Left ventricle myocardium superior (tissue), 1 donor: Measurements from ENCODE around the gene KCNQ4. TPM values are rescaled to one million over a fixed set of nuclear protein-coding genes. Genes with fewer than 3 reads are reported as not detected.

Experiments used
- ATAC-seq: fragments of 200-7000 bp; cut with Tn5 transposase; one replicate; pipeline ENCODE4 v1.9.1; 2020; ENCODE audit warnings: mild to moderate bottlenecking, moderate library complexity
- DNase-seq: peaks from one replicate; pipeline ENCODE4 v3.0.0-alpha.2; 2020
- intact Hi-C: fragments of 100-400 bp; cut with micrococcal nuclease; formaldehyde crosslinking; loops from one replicate; pipeline ENCODE4 v1.11.0; 2022
- long read RNA-seq: library from polyadenylated mRNA; unstranded; transcript quantifications from one replicate; pipeline ENCODE4 v2.0.0, GENCODE V29; 2021
- total RNA-seq: library from RNA; stranded (reverse); fragmentation: NEBNext Ultra II Directional; extraction: Animal tissue kit (Norgen Biotek cat#: 25700); gene quantifications from one replicate; pipeline ENCODE4 v1.2.1, GENCODE V29; 2021
- donor health status: DM: no; HTN: yes; CAD: no; lungs with severe emphysema.

Gene KCNQ4
- total RNA-seq = 1.9 TPM
- long read RNA-seq, partial matches to known transcripts = 1 of 1 reads
- long read RNA-seq, other reads (novel, unspliced or antisense) = 0 of 1 reads

GRCh38 chr1:40783001-40783905 is at the start of gene KCNQ4:
Gene KCNQ4, plus strand, starts transcription at chr1:40783787. Its CDS starts 307 bp downstream, at chr1:40784094.
- peak; percentile 79 for ATAC-seq
- DNase-seq = peak; percentile 78
- intact Hi-C loops = no loop called here

- intact Hi-C loops = no loop called here
- DNase-seq = no peak
- ATAC-seq = no peak
Observed at GRCh38 chr1:40734882-40735628, 48.5 kb upstream of the KCNQ4 start.

- intact Hi-C loops = no loop called here
- ATAC-seq (peak; percentile 73), DNase-seq (no peak)
Observed at GRCh38 chr1:40736085-40736531, 47.5 kb upstream of the KCNQ4 start.

- intact Hi-C loops = no loop called here
- ATAC-seq (no peak), DNase-seq (no peak)
Observed at GRCh38 chr1:40738831-40739230, 44.8 kb upstream of the KCNQ4 start.

GRCh38 chr1:40739455-40740008 is 44.1 kb upstream of the KCNQ4 start:
- intact Hi-C loops = no loop called here
- DNase-seq = no peak
- no peak for ATAC-seq

GRCh38 chr1:40740039-40740996 is 43.3 kb upstream of the KCNQ4 start:
- intact Hi-C loops = no loop called here
- no peak for ATAC-seq
- no peak for DNase-seq

- intact Hi-C loops = no loop called here
- DNase-seq (no peak), ATAC-seq (no peak)
Observed at GRCh38 chr1:40740997-40741736, 42.4 kb upstream of the KCNQ4 start.

- intact Hi-C loops = no loop called here
- ATAC-seq (peak; percentile 63), DNase-seq (no peak)
Observed at GRCh38 chr1:40742363-40743061, 41.1 kb upstream of the KCNQ4 start.

GRCh38 chr1:40743452-40743851 is 40.1 kb upstream of the KCNQ4 start:
- DNase-seq = no peak
- ATAC-seq = no peak
- intact Hi-C loops = no loop called here

GRCh38 chr1:40743860-40744259 is 39.7 kb upstream of the KCNQ4 start:
- intact Hi-C loops = no loop called here
- ATAC-seq = peak; percentile 32
- no peak for DNase-seq

GRCh38 chr1:40745176-40745575 is 38.4 kb upstream of the KCNQ4 start:
- no peak for ATAC-seq
- DNase-seq = no peak
- intact Hi-C loops = no loop called here

- DNase-seq (no peak), ATAC-seq (no peak)
- intact Hi-C loops = no loop called here
Observed at GRCh38 chr1:40746344-40747090, 37.1 kb upstream of the KCNQ4 start.

GRCh38 chr1:40748841-40749718 is 34.5 kb upstream of the KCNQ4 start:
- ATAC-seq (no peak), DNase-seq (no peak)
- intact Hi-C loops = no loop called here

- no peak for ATAC-seq
- intact Hi-C loops = no loop called here
Observed at GRCh38 chr1:40749817-40750216, 33.8 kb upstream of the KCNQ4 start.

GRCh38 chr1:40750451-40750908 is 33.1 kb upstream of the KCNQ4 start:
- no peak for ATAC-seq
- no peak for DNase-seq
- intact Hi-C loops = no loop called here

More at GRCh38 chr1:40749817-40750216, 33.8 kb upstream of the KCNQ4 start:
- no peak for DNase-seq

- no peak for DNase-seq
- no peak for ATAC-seq
Observed at GRCh38 chr1:40751802-40752201, 31.8 kb upstream of the KCNQ4 start.

More at GRCh38 chr1:40751802-40752201, 31.8 kb upstream of the KCNQ4 start:
- intact Hi-C loops = no loop called here
